GM23338 (cell line): ENCODE measurements around the gene LMF1. TPM values are rescaled to one million over a fixed set of nuclear protein-coding genes. Genes with fewer than 3 reads are reported as not detected.

Experiments used
- ATAC-seq: fragments of 200-7000 bp; cut with Tn5 transposase; 3 replicates; pipeline ENCODE4 v1.9.1; 2020
- DNase-seq: peaks from one replicate; pipeline ENCODE4 v3.0.0-alpha.2; 2015; ENCODE audit warnings: low spot score
- H2AFZ ChIP-seq: fragments of 200-600 bp; sonication (generic); 2 replicates; pipeline ENCODE4 v1.8.0; 2016; ENCODE audit warnings: antibody characterized with exemption, mild to moderate bottlenecking, moderate library complexity
- H3F3A ChIP-seq: fragments of 200-600 bp; sonication (generic); replicated peaks from 2 replicates; pipeline ENCODE4 v1.8.0; 2017; ENCODE audit warnings: antibody characterized with exemption, mixed run types, low read depth
- H3K27ac ChIP-seq: fragments of 200-600 bp; sonication (generic); 2 replicates; pipeline ENCODE4 v1.6.1; 2016; ENCODE audit warnings: low read depth
- H3K27me3 ChIP-seq: fragments of 200-600 bp; sonication (generic); 2 replicates; pipeline ENCODE4 v1.8.0; 2016; ENCODE audit warnings: mild to moderate bottlenecking, mixed run types, moderate library complexity; ENCODE audit not compliant: insufficient read depth
- H3K36me3 ChIP-seq: fragments of 200-600 bp; sonication (generic); 2 replicates; pipeline ENCODE4 v1.8.0; 2016; ENCODE audit warnings: mild to moderate bottlenecking; ENCODE audit not compliant: insufficient read depth
- H3K4me1 ChIP-seq: fragments of 200-600 bp; sonication (generic); 2 replicates; pipeline ENCODE4 v1.8.0; 2016; ENCODE audit warnings: mild to moderate bottlenecking, moderate library complexity; ENCODE audit not compliant: insufficient read depth
- H3K4me2 ChIP-seq: fragments of 200-600 bp; sonication (generic); 2 replicates; pipeline ENCODE4 v1.7.1; 2017; ENCODE audit warnings: mixed run types
- H3K4me3 ChIP-seq: fragments of 200-600 bp; sonication (generic); 2 replicates; pipeline ENCODE4 v1.6.1; 2016; ENCODE audit warnings: mixed run types
- H3K79me2 ChIP-seq: fragments of 200-600 bp; sonication (generic); replicated peaks from 2 replicates; pipeline ENCODE4 v1.8.0; 2017; ENCODE audit warnings: mild to moderate bottlenecking; ENCODE audit not compliant: insufficient read depth
- H3K9me2 ChIP-seq: fragments of 200-600 bp; sonication (generic); 2 replicates; pipeline ENCODE4 v1.8.0; 2017; ENCODE audit not compliant: insufficient read depth
- H4K20me1 ChIP-seq: fragments of 200-600 bp; sonication (generic); replicated peaks from 2 replicates; pipeline ENCODE4 v1.8.0; 2017; ENCODE audit warnings: mild to moderate bottlenecking; ENCODE audit not compliant: insufficient read depth
- H3K27ac Mint-ChIP-seq: 2 replicates; pipeline ENCODE4 v1.8.0; 2020; ENCODE audit warnings: inconsistent platforms, mild to moderate bottlenecking, moderate library complexity, mixed read lengths
- H3K27me3 Mint-ChIP-seq: 3 replicates; pipeline ENCODE4 v1.8.0; 2022; ENCODE audit warnings: low read depth, mild to moderate bottlenecking, moderate library complexity, mixed read lengths, inconsistent platforms; ENCODE audit not compliant: insufficient read depth, poor library complexity
- H3K36me3 Mint-ChIP-seq: 3 replicates; pipeline ENCODE4 v1.8.0; 2021; ENCODE audit warnings: low read depth, mild to moderate bottlenecking, inconsistent platforms, moderate library complexity, mixed read lengths
- H3K4me1 Mint-ChIP-seq: 3 replicates; pipeline ENCODE4 v1.8.0; 2020; ENCODE audit warnings: mild to moderate bottlenecking, inconsistent platforms, mixed read lengths
- H3K4me3 Mint-ChIP-seq: 3 replicates; pipeline ENCODE4 v1.8.0; 2021; ENCODE audit warnings: moderate library complexity, mild to moderate bottlenecking, inconsistent platforms, mixed read lengths
- H3K9me3 Mint-ChIP-seq: 3 replicates; pipeline ENCODE4 v1.8.0; 2020; ENCODE audit warnings: moderate library complexity, mild to moderate bottlenecking, inconsistent platforms, mixed read lengths
- CTCF ChIP-seq, 2 experiments: fragments of 200-600 bp in 1 of 2; sonication (generic) in 1 of 2; conservative IDR thresholded peaks; 2 replicates each; pipeline versions ENCODE4 v1.5.1 to v1.6.1; 2016 to 2017; ENCODE audit warnings: antibody characterized with exemption in 2 of 2, low read depth in 2 of 2, mild to moderate bottlenecking in 2 of 2, moderate library complexity in 1 of 2
- ETS1 ChIP-seq: IDR thresholded peaks from 2 replicates; pipeline ENCODE4 v1.6.1; 2016; ENCODE audit warnings: antibody characterized with exemption
- EZH2 ChIP-seq: fragments of 200-600 bp; sonication (generic); IDR thresholded peaks from one replicate; pipeline ENCODE4 v1.8.0; 2017; ENCODE audit warnings: antibody characterized with exemption, mild to moderate bottlenecking, low read depth; ENCODE audit not compliant: unreplicated experiment
- EZH2phosphoT487 ChIP-seq: fragments of 200-600 bp; sonication (generic); IDR thresholded peaks from one replicate; pipeline ENCODE4 v1.8.1; 2018; ENCODE audit warnings: antibody characterized with exemption; ENCODE audit not compliant: unreplicated experiment
- JUNB ChIP-seq: IDR thresholded peaks from one replicate; pipeline ENCODE4 v1.6.1; 2016; ENCODE audit warnings: antibody characterized with exemption; ENCODE audit not compliant: unreplicated experiment
- NANOG ChIP-seq: IDR thresholded peaks from 2 replicates; pipeline ENCODE4 v1.6.1; 2016; ENCODE audit warnings: antibody characterized with exemption, borderline replicate concordance
- REST ChIP-seq: IDR thresholded peaks from one replicate; pipeline ENCODE4 v1.6.1; 2018; ENCODE audit warnings: antibody characterized with exemption; ENCODE audit not compliant: unreplicated experiment
- STAT1 ChIP-seq: IDR thresholded peaks from one replicate; pipeline ENCODE4 v1.6.1; 2016; ENCODE audit warnings: antibody characterized with exemption; ENCODE audit not compliant: unreplicated experiment
- ZNF114 ChIP-seq: fragments of 250-450 bp; sonication (Bioruptor Pico); IDR thresholded peaks from 2 replicates; pipeline ENCODE4 v1.5.0; 2020; ENCODE audit warnings: mild to moderate bottlenecking, moderate library complexity
- ZNF462 ChIP-seq: fragments of 250-450 bp; sonication (Bioruptor Pico); IDR thresholded peaks from 2 replicates; pipeline ENCODE4 v1.5.0; 2020; ENCODE audit warnings: mild to moderate bottlenecking, moderate library complexity
- polyA plus RNA-seq: library from polyadenylated mRNA; unstranded; fragments of >200 nt; fragmentation: Nextera tagmentation; extraction: Ambion mirVana; gene quantifications from 2 replicates; pipeline ENCODE4 v1.2.1, GENCODE V29; 2016
- total RNA-seq: library from RNA; depleted of rRNA; stranded (reverse); fragments of >200 nt; shearing (Covaris generic); gene quantifications from 2 replicates; pipeline ENCODE4 v1.2.3, GENCODE V29; 2014

LMF1 gene
- total and polyA plus RNA-seq, 2 experiments from 2014 or later: 4.2 to 10.1 TPM

- no peak for TF ChIP-seq ZNF462 (CRISPR knock-in tag)
- no peak for TF ChIP-seq EZH2
Measured at GRCh38 chr16:1008085-1008484, 37.3 kb upstream of the LMF1 start (continued).

- Histone ChIP-seq H3K4me3 (no peak overlapping the region), H2AFZ (no peak overlapping the region), H4K20me1 (no peaks in the 10 kb centered on the region), H3K9me2 (no peaks in the 10 kb centered on the region), H3K27me3 (no peaks in the 10 kb centered on the region), H3F3A (no peaks in the 10 kb centered on the region), H3K4me1 (no peaks in the 10 kb centered on the region), H3K36me3 (no peaks in the 10 kb centered on the region), H3K79me2 (no peaks in the 10 kb centered on the region), H3K27ac (no peak overlapping the region), H3K4me2 (no peak overlapping the region)
- no peaks in the 10 kb centered on the region for H3K9me3 Mint-ChIP-seq
- no peak overlapping the region for H3K4me3 Mint-ChIP-seq
- H3K27me3 Mint-ChIP-seq: peaks cover 7% of the 10 kb centered on the region
- no peak overlapping the region for H3K27ac Mint-ChIP-seq
- H3K4me1 Mint-ChIP-seq: no peaks in the 10 kb centered on the region
- no peak for ATAC-seq
- H3K36me3 Mint-ChIP-seq: no peaks in the 10 kb centered on the region
- DNase-seq: no peak
- TF ChIP-seq REST (no peak), STAT1 (no peak), JUNB (no peak), ZNF114 (CRISPR knock-in tag) (no peak), ETS1 (no peak), CTCF (conservative IDR thresholded peaks at IDR 0.05; ENCODE audit: low read depth in 2 of 2) (no peak), EZH2phosphoT487 (no peak), NANOG (no peak), EZH2 (no peak)
Measured at GRCh38 chr16:1007284-1007850, 36.6 kb upstream of the LMF1 start.
